HepG2 (cell line): ENCODE data around the gene EBF4. TPM values are rescaled to one million over a fixed set of nuclear protein-coding genes. Genes with fewer than 3 reads are reported as not detected.
A peak's percentile ranks its signal among the peaks of the same experiment; 100 is the strongest.

Experiments used
- ATAC-seq: fragments of 200-7000 bp; cut with Tn5 transposase; 3 replicates; pipeline ENCODE4 v1.9.1; 2020; ENCODE audit warnings: mild to moderate bottlenecking, moderate library complexity
- BruUV-seq: library from RNA; stranded (reverse); fragments of 400-500 nt; replicated peaks from 2 replicates; lab custom pipeline; 2021; lab: Mats Ljungman, UMichigan
- CTCF ChIA-PET: fragments of 300-600 bp; formaldehyde crosslinking; extraction: SDS; loops from one replicate; lab custom pipeline; 2021; ENCODE audit warnings: low total read pairs, inconsistent platforms, low intra/inter-chr PET ratio; lab: Yijun Ruan, JAX
- POLR2A ChIA-PET: fragments of 350-600 bp; sonication (Branson Sonifier 250); formaldehyde crosslinking; loops from one replicate; lab custom pipeline; 2020; ENCODE audit warnings: antibody characterized with exemption, inconsistent platforms; lab: Yijun Ruan, JAX
- DNase-seq: peaks from one replicate; pipeline ENCODE4 v3.0.0-alpha.2; 2015; ENCODE audit warnings: low spot score
- FAIRE-seq: peaks from 3 replicates; lab custom pipeline; 2011; peaks lifted over from hg19 to GRCh38; lab: Jason Lieb, UNC
- H2AFZ ChIP-seq: one replicate; pipeline ENCODE4 v1.6.1; 2011; ENCODE audit warnings: low read length, inconsistent platforms
- H3K27ac ChIP-seq: fragments of 300-600 bp; 3 replicates; pipeline ENCODE4 v1.8.0; 2011; ENCODE audit warnings: mixed run types, mild to moderate bottlenecking, mixed read lengths, low read length, inconsistent platforms; ENCODE audit not compliant: insufficient read depth; ENCODE audit errors: extremely low read length
- H3K27me3 ChIP-seq, 2 experiments: fragments of 200-600 bp in 1 of 2; 2 replicates in 1 of 2; 3 replicates in 1 of 2; pipeline versions ENCODE4 v1.6.0 to v1.8.0; 2011; ENCODE audit warnings: low read length in 2 of 2, mild to moderate bottlenecking in 2 of 2, moderate library complexity in 2 of 2, inconsistent platforms in 1 of 2; ENCODE audit not compliant: insufficient read depth in 2 of 2, control insufficient read depth in 1 of 2
- H3K36me3 ChIP-seq, 2 experiments: fragments of 200-600 bp in 1 of 2; replicated peaks in 1 of 2; 2 replicates in 1 of 2; 3 replicates in 1 of 2; pipeline versions ENCODE4 v1.5.1 to v1.8.0; 2011; ENCODE audit warnings: low read length in 2 of 2, inconsistent platforms in 1 of 2; ENCODE audit not compliant: insufficient read depth in 2 of 2, control insufficient read depth in 1 of 2
- H3K4me1 ChIP-seq: 2 replicates; pipeline ENCODE4 v1.5.1; 2012; ENCODE audit warnings: low read length, inconsistent platforms; ENCODE audit not compliant: insufficient read depth
- H3K4me2 ChIP-seq: 2 replicates; pipeline ENCODE4 v1.6.0; 2011; ENCODE audit warnings: low read depth, low read length, inconsistent platforms
- H3K4me3 ChIP-seq, 3 experiments: fragments of 200-600 bp in 1 of 3; sonication (generic), shearing (Covaris generic) in 1 of 3; replicated peaks in 1 of 3; 2 replicates each; pipeline ENCODE4 v1.5.1; 2011 to 2016; ENCODE audit warnings: low read length in 3 of 3, inconsistent platforms in 2 of 3, low read depth in 2 of 3, mild to moderate bottlenecking in 2 of 3, control low read depth in 1 of 3, mixed read lengths in 1 of 3; ENCODE audit not compliant: insufficient read depth in 1 of 3
- H3K79me2 ChIP-seq: one replicate; pipeline ENCODE4 v1.6.1; 2011; ENCODE audit warnings: low read length, inconsistent platforms; ENCODE audit not compliant: insufficient read depth
- H3K9ac ChIP-seq: 2 replicates; pipeline ENCODE4 v1.6.0; 2011; ENCODE audit warnings: mild to moderate bottlenecking, low read depth, low read length, inconsistent platforms; ENCODE audit not compliant: insufficient read depth
- H3K9me3 ChIP-seq: 2 replicates; pipeline ENCODE4 v1.5.1; 2012; ENCODE audit warnings: mild to moderate bottlenecking, low read length
- H4K20me1 ChIP-seq: 2 replicates; pipeline ENCODE4 v1.6.0; 2011; ENCODE audit warnings: inconsistent platforms, mild to moderate bottlenecking, low read length, moderate library complexity; ENCODE audit not compliant: insufficient read depth
- HOXD1 ChIP-seq: sonication (generic); formaldehyde crosslinking; IDR thresholded peaks from 2 replicates; pipeline ENCODE4 v1.5.0; 2020; ENCODE audit warnings: missing genetic modification reagents
- RBM39 ChIP-seq: fragments of 200-400 bp; formaldehyde crosslinking; IDR thresholded peaks from one replicate; pipeline ENCODE4 v1.6.1; 2018; ENCODE audit warnings: antibody characterized with exemption, mild to moderate bottlenecking, low read depth, low read length; ENCODE audit not compliant: poor library complexity, severe bottlenecking
- REXO4 ChIP-seq: sonication (generic); formaldehyde crosslinking; IDR thresholded peaks from 2 replicates; pipeline ENCODE4 v1.8.0; 2022; ENCODE audit warnings: missing genetic modification reagents, mild to moderate bottlenecking, borderline replicate concordance
- ZMYM4 ChIP-seq: sonication (generic); formaldehyde crosslinking; IDR thresholded peaks from 2 replicates; pipeline ENCODE4 v1.8.1; 2023; ENCODE audit warnings: mild to moderate bottlenecking, missing genetic modification reagents
- WGBS: methylation state at CpG from one replicate; pipeline ENCODE4 v1.1.6; 2017; ENCODE audit warnings: low lambda C conversion rate; 5-methylcytosine and 5-hydroxymethylcytosine counted together
- in situ Hi-C: cut with HindIII; loops from 2 replicates; pipeline ENCODE4 v1.10.0; 2017; ENCODE audit warnings: low pct_unique_long_range_greater_than_20kb; ENCODE audit not compliant: extremely low pct_ligation_motif_present
- intact Hi-C: fragments of 100-400 bp; cut with micrococcal nuclease; formaldehyde crosslinking; loops from one replicate; pipeline ENCODE4 v1.10.0; 2022; ENCODE audit not compliant: unreplicated experiment
- polyA plus RNA-seq, 8 experiments: library from polyadenylated mRNA; depleted of rRNA in 3 of 8; stranded (reverse) in 7 of 8; unstranded in 1 of 8; fragments of >200 nt; fragmentation: Illumina TruSeq in 4 of 8; extraction: Trizol in 4 of 8; gene quantifications; 2 replicates each; pipeline versions ENCODE4 v1.2.1 to v1.2.3, GENCODE V29; 2011 to 2016; ENCODE audit warnings: low read depth in 4 of 8, missing spikeins in 1 of 8, mixed read lengths in 1 of 8; ENCODE audit not compliant: insufficient read depth in 1 of 8
- total RNA-seq, 5 experiments: library from RNA; depleted of rRNA; stranded (reverse); fragments of >200 nt; fragmentation: Illumina TruSeq; extraction: Trizol; gene quantifications; 2 replicates each; pipeline ENCODE4 v1.2.3, GENCODE V29; 2016; ENCODE audit warnings: low read depth in 1 of 5
- TF ChIP-seq, protein P1 (sequence below): sonication (generic); formaldehyde crosslinking; IDR thresholded peaks from 2 replicates; pipeline ENCODE4 v1.5.0; 2020; ENCODE audit warnings: missing genetic modification reagents
- TF ChIP-seq, protein P2 (sequence below): sonication (generic); formaldehyde crosslinking; IDR thresholded peaks from 2 replicates; pipeline ENCODE4 v1.4.0; 2020; ENCODE audit warnings: missing genetic modification reagents
- TF ChIP-seq, protein P3 (sequence below): sonication (generic); formaldehyde crosslinking; IDR thresholded peaks from 2 replicates; pipeline ENCODE4 v1.4.0; 2020; ENCODE audit warnings: missing genetic modification reagents

Gene EBF4
- total and polyA plus RNA-seq, 2 of the 13 experiments (the other 11 are each of a cell fraction or from before 2014, with no cell fraction given) = 0.84 to 2.2 TPM

DNA sequence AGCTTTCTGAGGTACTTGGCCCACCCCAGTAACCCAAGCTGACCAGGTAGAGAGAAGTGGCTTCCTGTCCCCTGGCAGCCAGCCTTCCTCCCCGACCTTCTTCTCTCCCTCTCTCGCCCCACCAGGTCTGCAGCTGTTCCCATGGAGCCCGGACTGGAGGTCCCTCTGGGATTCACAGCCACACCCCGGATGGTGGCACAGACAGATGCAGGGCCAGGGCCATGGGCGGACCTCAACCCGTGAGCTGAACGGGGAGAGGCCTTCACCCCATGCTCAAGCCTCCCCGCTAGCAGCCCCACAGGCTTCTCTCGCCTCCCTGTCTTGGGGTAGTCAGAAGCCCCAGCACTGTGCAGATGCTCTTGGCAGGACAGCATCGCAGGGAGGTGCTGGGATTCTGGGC is 66.6 kb downstream of the EBF4 start (continued):
- TF ChIP-seq, protein P1, sequence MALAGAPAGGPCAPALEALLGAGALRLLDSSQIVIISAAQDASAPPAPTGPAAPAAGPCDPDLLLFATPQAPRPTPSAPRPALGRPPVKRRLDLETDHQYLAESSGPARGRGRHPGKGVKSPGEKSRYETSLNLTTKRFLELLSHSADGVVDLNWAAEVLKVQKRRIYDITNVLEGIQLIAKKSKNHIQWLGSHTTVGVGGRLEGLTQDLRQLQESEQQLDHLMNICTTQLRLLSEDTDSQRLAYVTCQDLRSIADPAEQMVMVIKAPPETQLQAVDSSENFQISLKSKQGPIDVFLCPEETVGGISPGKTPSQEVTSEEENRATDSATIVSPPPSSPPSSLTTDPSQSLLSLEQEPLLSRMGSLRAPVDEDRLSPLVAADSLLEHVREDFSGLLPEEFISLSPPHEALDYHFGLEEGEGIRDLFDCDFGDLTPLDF (CRISPR knock-in tag) = no peak
- no peak for TF ChIP-seq ZMYM4 (CRISPR knock-in tag)

DNA sequence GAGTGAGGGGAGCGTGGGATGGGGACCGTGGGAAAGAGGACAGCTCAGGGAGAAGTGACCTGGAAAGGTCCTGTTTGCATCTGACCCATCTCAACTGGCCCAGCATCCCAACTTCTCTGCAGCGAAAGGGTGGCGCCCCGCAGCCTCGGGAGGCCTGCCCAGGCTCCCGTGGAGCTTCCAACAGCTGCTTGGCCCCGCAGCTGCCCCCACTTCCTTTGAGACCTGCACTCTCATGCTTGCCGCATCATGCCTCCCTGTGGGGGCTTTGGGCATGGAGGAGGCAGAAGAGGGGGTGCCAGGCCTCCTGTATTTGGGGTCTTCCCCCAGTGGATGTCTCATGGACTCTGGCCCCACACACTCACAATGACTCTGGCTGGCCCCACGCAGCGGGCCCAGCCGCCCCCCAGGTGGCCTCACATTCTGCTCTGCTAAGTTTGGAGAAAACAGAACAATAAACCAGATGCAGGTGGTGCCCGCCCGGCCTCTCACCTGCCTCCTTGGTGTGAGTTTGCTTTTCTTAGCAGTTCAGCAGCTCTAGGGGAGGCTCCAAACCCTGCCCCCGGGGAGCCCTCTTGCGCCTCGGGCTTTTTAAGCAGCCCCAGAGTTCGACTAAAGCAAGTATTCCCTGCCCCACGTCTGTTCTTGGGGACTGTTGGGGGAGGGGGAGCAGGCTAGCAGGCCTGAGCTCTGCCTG is 67.2 kb downstream of the EBF4 start:
- Histone ChIP-seq H3K27me3 (peaks cover 14 to 76% of the 10 kb centered on the region in 2 experiments), H3K4me1 (no peaks in the 10 kb centered on the region), H2AFZ (no peak overlapping the region), H3K36me3 (no peaks in the 10 kb centered on the region), H4K20me1 (no peaks in the 10 kb centered on the region), H3K9me3 (no peaks in the 10 kb centered on the region), H3K79me2 (no peaks in the 10 kb centered on the region), H3K27ac (no peak overlapping the region), H3K4me3 (no peak overlapping the region), H3K9ac (no peak overlapping the region), H3K4me2 (no peak overlapping the region)
- DNase-seq (no peak), ATAC-seq (no peak), FAIRE-seq (no peak)
- TF ChIP-seq RBM39 (peak; percentile 36), REXO4 (CRISPR knock-in tag) (no peak), HOXD1 (CRISPR knock-in tag) (no peak)
- TF ChIP-seq, protein P2, sequence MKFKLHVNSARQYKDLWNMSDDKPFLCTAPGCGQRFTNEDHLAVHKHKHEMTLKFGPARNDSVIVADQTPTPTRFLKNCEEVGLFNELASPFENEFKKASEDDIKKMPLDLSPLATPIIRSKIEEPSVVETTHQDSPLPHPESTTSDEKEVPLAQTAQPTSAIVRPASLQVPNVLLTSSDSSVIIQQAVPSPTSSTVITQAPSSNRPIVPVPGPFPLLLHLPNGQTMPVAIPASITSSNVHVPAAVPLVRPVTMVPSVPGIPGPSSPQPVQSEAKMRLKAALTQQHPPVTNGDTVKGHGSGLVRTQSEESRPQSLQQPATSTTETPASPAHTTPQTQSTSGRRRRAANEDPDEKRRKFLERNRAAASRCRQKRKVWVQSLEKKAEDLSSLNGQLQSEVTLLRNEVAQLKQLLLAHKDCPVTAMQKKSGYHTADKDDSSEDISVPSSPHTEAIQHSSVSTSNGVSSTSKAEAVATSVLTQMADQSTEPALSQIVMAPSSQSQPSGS = no peak
- TF ChIP-seq, protein P3, sequence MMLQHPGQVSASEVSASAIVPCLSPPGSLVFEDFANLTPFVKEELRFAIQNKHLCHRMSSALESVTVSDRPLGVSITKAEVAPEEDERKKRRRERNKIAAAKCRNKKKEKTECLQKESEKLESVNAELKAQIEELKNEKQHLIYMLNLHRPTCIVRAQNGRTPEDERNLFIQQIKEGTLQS = no peak
- WGBS = 18% methylated on average over 12 of the region's 19 CpGs
- POLR2A ChIA-PET = no interaction called here
- no TSS peak for BruUV-seq
- in situ Hi-C loops (loop anchor here (5.0 to 10.0 kb wide), 2 partner anchors 85 to 103 kb away; partner anchors contain the start of genes PCED1A and VPS16), intact Hi-C loops (no loop called here)
- CTCF ChIA-PET = no interaction called here
